Thoracic aorta (tissue), 2 donors: ENCODE measurements around the gene TPRN. TPM values are rescaled to one million over a fixed set of nuclear protein-coding genes. Genes with fewer than 3 reads are reported as not detected.

ENCODE experiments used
- ATAC-seq: fragments of 150-250 bp; one replicate; pipeline ENCODE4 v1.8.0; 2017; ENCODE audit warnings: low read depth; ENCODE audit not compliant: insufficient number of reproducible peaks, low FRiP score
- DNase-seq: peaks from one replicate; pipeline ENCODE4 v3.0.0-alpha.2; 2020; ENCODE audit warnings: low spot score
- H3K27ac ChIP-seq, 2 donors: fragments of 200-600 bp; sonication (generic); 1 replicate in 1 of 2; 2 replicates in 1 of 2; pipeline ENCODE4 v1.5.1; 2016; ENCODE audit warnings: mild to moderate bottlenecking in 2 of 2, moderate library complexity in 2 of 2
- H3K27me3 ChIP-seq: fragments of 200-600 bp; sonication (generic); replicated peaks from 2 replicates; pipeline ENCODE4 v1.6.0; 2016; ENCODE audit warnings: mild to moderate bottlenecking; ENCODE audit not compliant: insufficient read depth
- H3K36me3 ChIP-seq: fragments of 200-600 bp; sonication (generic); one replicate; pipeline ENCODE4 v1.5.1; 2016
- H3K4me1 ChIP-seq, 2 donors: fragments of 200-600 bp; sonication (generic); 1 replicate in 1 of 2; 2 replicates in 1 of 2; pipeline versions ENCODE4 v1.5.1 to v1.6.0; 2016; ENCODE audit warnings: low read depth in 2 of 2, mild to moderate bottlenecking in 1 of 2; ENCODE audit not compliant: control insufficient read depth in 1 of 2
- H3K4me3 ChIP-seq: fragments of 200-600 bp; sonication (generic); 2 replicates; pipeline ENCODE4 v1.5.1; 2016; ENCODE audit warnings: mild to moderate bottlenecking
- H3K9me3 ChIP-seq: fragments of 200-600 bp; sonication (generic); 2 replicates; pipeline ENCODE4 v1.5.1; 2016
- CTCF ChIP-seq: fragments of 200-600 bp; sonication (generic); IDR thresholded peaks from one replicate; pipeline ENCODE4 v1.5.1; 2019; ENCODE audit warnings: antibody characterized with exemption
- total RNA-seq, 2 donors: library from RNA; depleted of rRNA; stranded (reverse); fragments of >200 nt; gene quantifications; one replicate each; pipeline versions ENCODE4 v1.1.0 to v1.2.3, GENCODE V29; 2016

The TPRN gene
- total RNA-seq, 2 donors from 2014 or later: 4.7 to 5.6 TPM

- no peaks in the 10 kb centered on the region for H3K36me3 ChIP-seq
- H3K9me3 ChIP-seq: no peaks in the 10 kb centered on the region
- H3K27ac ChIP-seq: peak within 1 kb of the TSS; percentile 89 to 96
- peaks cover 7 to 19% of the 10 kb centered on the region in 2 donors for H3K4me1 ChIP-seq
- no peak for TF ChIP-seq CTCF
- DNase-seq: no peak
- no peaks in the 10 kb centered on the region for H3K27me3 ChIP-seq
- peak within 1 kb of the TSS; percentile 83 for H3K4me3 ChIP-seq
- no peak for ATAC-seq
These were observed 24.5 kb upstream of the TPRN start, which contains the start of gene CYSRT1 for GRCh38 chr9:137224830-137225694. Gene CYSRT1, plus strand, starts transcription at chr9:137225174. Its CDS starts 448 bp downstream, at chr9:137225622.

GRCh38 chr9:137223078-137223970 lies 22.8 kb upstream of the TPRN start:
- Histone ChIP-seq H3K9me3 (no peaks in the 10 kb centered on the region), H3K4me3 (peak overlapping the region; percentile 83), H3K36me3 (no peaks in the 10 kb centered on the region), H3K27me3 (no peaks in the 10 kb centered on the region), H3K4me1 (peaks cover 7 to 19% of the 10 kb centered on the region in 2 donors), H3K27ac (peak overlapping the region; percentile 89 to 96)
- ATAC-seq: peak; percentile 80
- DNase-seq: peak; percentile 93
- TF ChIP-seq CTCF: no peak

GRCh38 chr9:137222190-137223077 lies 21.9 kb upstream of the TPRN start, which contains the start of gene RNF208:
Gene RNF208, minus strand, starts transcription at chr9:137222240. Its CDS starts 1,028 bp downstream, at chr9:137221212.
- Histone ChIP-seq H3K27me3 (no peaks in the 10 kb centered on the region), H3K36me3 (no peaks in the 10 kb centered on the region), H3K9me3 (no peaks in the 10 kb centered on the region), H3K27ac (peak within 1 kb of the TSS; percentile 89 to 96), H3K4me1 (peaks cover 7 to 19% of the 10 kb centered on the region in 2 donors), H3K4me3 (peak within 1 kb of the TSS; percentile 83)
- no peak for DNase-seq
- no peak for ATAC-seq
- no peak for TF ChIP-seq CTCF

GRCh38 chr9:137221506-137222111 lies 21.1 kb upstream of the TPRN start:
- Histone ChIP-seq H3K36me3 (no peaks in the 10 kb centered on the region), H3K27ac (no peak overlapping the region), H3K4me3 (peak overlapping the region; percentile 63), H3K9me3 (no peaks in the 10 kb centered on the region), H3K4me1 (peaks cover 7 to 19% of the 10 kb centered on the region in 2 donors), H3K27me3 (no peaks in the 10 kb centered on the region)
- ATAC-seq (no peak), DNase-seq (no peak)
- no peak for TF ChIP-seq CTCF
